ENCODE data around the gene ZNF732.
A peak's percentile ranks its signal among the peaks of the same experiment; 100 is the strongest.
"Not testable (repeated sequence)": the region's sequence is repeated elsewhere in the genome, so short reads cannot be mapped to it uniquely, and the experiment has no call there.

Gene ZNF732

DNA sequence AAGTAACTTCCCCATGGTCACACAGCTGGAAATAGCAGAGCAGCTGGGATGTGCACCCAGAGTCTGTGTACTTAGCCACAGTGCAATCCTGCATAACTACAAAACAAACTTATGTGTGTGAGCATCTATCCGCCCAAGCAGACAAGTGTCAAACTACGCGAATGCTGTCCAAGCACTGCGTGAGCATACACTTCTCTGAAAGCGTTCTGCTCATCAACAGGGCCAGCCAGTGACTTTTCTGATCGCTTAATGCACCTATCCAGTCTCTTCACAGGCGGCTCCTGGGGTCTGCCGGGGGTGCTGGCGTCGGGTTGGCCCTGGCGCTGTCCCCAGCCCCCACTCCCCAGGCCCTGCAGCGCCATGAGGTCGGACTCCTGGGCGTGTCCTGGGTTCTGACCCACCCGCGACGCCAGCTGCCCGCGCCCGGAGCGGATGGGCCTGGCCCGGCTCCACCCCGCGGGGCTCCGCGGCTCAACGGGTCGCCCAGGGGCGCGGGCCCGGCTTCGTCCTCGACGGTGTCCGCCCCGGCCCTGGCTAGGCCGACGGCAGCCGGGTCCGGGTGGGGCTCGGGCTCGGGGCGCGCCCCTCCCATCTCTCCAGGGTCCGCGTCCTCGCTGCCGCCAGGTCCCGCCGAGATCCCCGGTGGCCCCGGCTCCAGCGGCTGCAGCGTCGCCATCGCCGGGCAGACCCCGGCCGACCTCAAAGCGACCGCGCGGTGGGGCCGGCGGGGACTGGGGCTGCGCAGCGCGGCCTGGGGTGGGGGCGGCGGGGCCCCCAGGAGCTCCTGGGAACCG lies 31.0 kb upstream of the ZNF732 start:
- TF ChIP-seq, protein P1, sequence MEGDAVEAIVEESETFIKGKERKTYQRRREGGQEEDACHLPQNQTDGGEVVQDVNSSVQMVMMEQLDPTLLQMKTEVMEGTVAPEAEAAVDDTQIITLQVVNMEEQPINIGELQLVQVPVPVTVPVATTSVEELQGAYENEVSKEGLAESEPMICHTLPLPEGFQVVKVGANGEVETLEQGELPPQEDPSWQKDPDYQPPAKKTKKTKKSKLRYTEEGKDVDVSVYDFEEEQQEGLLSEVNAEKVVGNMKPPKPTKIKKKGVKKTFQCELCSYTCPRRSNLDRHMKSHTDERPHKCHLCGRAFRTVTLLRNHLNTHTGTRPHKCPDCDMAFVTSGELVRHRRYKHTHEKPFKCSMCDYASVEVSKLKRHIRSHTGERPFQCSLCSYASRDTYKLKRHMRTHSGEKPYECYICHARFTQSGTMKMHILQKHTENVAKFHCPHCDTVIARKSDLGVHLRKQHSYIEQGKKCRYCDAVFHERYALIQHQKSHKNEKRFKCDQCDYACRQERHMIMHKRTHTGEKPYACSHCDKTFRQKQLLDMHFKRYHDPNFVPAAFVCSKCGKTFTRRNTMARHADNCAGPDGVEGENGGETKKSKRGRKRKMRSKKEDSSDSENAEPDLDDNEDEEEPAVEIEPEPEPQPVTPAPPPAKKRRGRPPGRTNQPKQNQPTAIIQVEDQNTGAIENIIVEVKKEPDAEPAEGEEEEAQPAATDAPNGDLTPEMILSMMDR (IDR thresholded peaks at IDR 0.05; ENCODE audit: borderline replicate concordance, insufficient read depth, low read depth, low read length) = no peak
- peak overlapping the region; percentile 94 for H3K4me3 ChIP-seq (ENCODE audit: low read depth, low read length)

GRCh38 chr4:335515-335914 lies 30.2 kb upstream of the ZNF732 start:
- no peak overlapping the region for H3K4me3 ChIP-seq (ENCODE audit: low read depth, low read length)
- TF ChIP-seq, protein P1 (IDR thresholded peaks at IDR 0.05; ENCODE audit: borderline replicate concordance, insufficient read depth, low read depth, low read length) = no peak

DNA sequence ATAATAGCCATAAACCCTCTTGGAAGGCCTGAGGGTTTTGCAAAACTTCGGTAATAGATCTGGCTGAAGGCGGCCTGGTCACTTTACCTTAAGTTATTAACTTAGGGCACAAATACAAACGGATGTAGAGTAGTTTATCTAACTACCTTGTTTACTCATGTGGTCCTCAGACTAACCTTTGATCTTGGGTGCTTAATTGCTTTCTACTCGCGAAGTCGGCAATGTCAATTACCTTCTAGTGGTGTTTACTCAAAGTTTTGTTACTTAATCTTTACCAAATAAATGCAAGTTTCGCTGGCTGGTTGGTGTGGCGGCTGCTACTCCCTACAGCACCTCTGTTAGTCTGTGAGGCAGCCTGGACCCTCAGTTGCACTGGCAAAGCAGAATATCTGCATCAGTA lies 23.5 kb upstream of the ZNF732 start:
- H3K4me3 ChIP-seq (ENCODE audit: low read depth, low read length) = no peak overlapping the region
- TF ChIP-seq, protein P1 (IDR thresholded peaks at IDR 0.05; ENCODE audit: borderline replicate concordance, insufficient read depth, low read depth, low read length) = no peak

GRCh38 chr4:314296-314903 lies 9.1 kb upstream of the ZNF732 start:
- TF ChIP-seq, protein P1 (IDR thresholded peaks at IDR 0.05; ENCODE audit: borderline replicate concordance, insufficient read depth, low read depth, low read length) = no peak
- no peak overlapping the region for H3K4me3 ChIP-seq (ENCODE audit: low read depth, low read length)

DNA sequence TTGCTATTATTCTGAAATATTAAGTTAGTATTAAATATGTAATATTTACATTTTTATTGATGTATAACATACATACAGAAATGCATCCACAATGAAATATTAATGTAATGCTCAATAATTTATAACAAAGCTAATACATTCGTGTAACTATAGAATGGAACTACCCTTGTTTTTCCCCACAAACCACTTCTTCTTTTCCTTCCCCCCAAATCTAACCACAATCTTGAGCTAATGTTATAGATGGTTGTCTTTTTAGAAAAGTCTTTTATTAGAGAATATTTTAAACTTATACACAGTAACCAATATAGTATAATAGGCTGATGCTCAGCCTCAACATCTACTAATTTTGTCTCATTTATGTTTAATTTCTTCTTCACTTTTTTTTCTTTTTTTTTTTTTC lies 4.5 kb upstream of the ZNF732 start:
- TF ChIP-seq, protein P1 (IDR thresholded peaks at IDR 0.05; ENCODE audit: borderline replicate concordance, insufficient read depth, low read depth, low read length) = no peak
- no peak overlapping the region for H3K4me3 ChIP-seq (ENCODE audit: low read depth, low read length)

GRCh38 chr4:306551-306961 lies 1.3 kb upstream of the ZNF732 start:
- no peak overlapping the region for H3K4me3 ChIP-seq (ENCODE audit: low read depth, low read length)
- TF ChIP-seq, protein P1 (IDR thresholded peaks at IDR 0.05; ENCODE audit: borderline replicate concordance, insufficient read depth, low read depth, low read length) = no peak

DNA sequence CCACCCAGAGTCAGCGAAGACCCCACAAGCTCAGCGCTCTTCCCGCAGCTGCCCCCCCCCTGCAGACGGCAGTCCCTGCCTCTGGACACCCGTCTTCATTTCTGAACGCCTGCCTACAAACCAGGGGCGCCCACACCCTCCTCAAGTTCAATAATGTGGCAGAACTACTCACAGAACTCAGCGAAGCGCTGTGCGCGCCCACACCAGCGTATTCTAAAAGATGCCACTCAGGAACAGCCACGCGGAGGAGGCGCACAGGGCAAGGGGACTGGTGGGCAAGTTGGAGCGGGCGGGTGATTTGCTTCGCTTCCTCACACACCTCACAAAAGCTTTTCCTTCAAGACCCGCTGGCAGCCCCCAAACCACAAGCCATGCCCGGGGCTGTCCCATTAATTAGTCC lies 758 bp downstream of the ZNF732 start:
- H3K4me3 ChIP-seq (ENCODE audit: low read depth, low read length) = not testable (repeated sequence)
